Natural killer cell (primary cell): ENCODE measurements around the gene ADAMTSL1. TPM values are rescaled to one million over a fixed set of nuclear protein-coding genes. Genes with fewer than 3 reads are reported as not detected.

Source experiments
- ATAC-seq, 3 donors: fragments of 150-1000 bp in 2 of 3; fragments of 200-7000 bp in 1 of 3; cut with Tn5 transposase; 1 replicate in 1 of 3; 2 replicates in 2 of 3; pipeline ENCODE4 v1.10.0; 2021; ENCODE audit warnings: mild to moderate bottlenecking in 2 of 3, moderate library complexity in 2 of 3
- DNase-seq, 2 donors: peaks; one replicate each; pipeline versions ENCODE4 v3.0.0 to v3.0.0-alpha.2; 2013 to 2021; ENCODE audit warnings: mixed read lengths in 1 of 2
- H3K27ac ChIP-seq: one replicate; pipeline ENCODE4 v1.5.1; 2013; ENCODE audit warnings: mild to moderate bottlenecking, low read length
- H3K27me3 ChIP-seq: one replicate; pipeline ENCODE4 v1.6.1; 2013; ENCODE audit warnings: low read length; ENCODE audit not compliant: control insufficient read depth, insufficient read depth
- H3K36me3 ChIP-seq: one replicate; pipeline ENCODE4 v1.6.1; 2013; ENCODE audit warnings: low read length; ENCODE audit not compliant: control insufficient read depth, insufficient read depth
- H3K4me1 ChIP-seq: one replicate; pipeline ENCODE4 v1.6.1; 2013; ENCODE audit warnings: low read length; ENCODE audit not compliant: control insufficient read depth, insufficient read depth
- H3K4me3 ChIP-seq: one replicate; pipeline ENCODE4 v1.5.1; 2013; ENCODE audit warnings: low read length
- H3K9me3 ChIP-seq: one replicate; pipeline ENCODE4 v1.6.1; 2013; ENCODE audit warnings: low read length; ENCODE audit not compliant: control insufficient read depth, insufficient read depth
- H3K27ac Mint-ChIP-seq, 2 donors: one replicate each; pipeline ENCODE4 v1.8.0; 2022; ENCODE audit warnings: mild to moderate bottlenecking in 2 of 2, mixed read lengths in 2 of 2, moderate library complexity in 1 of 2
- H3K27me3 Mint-ChIP-seq, 2 donors: one replicate each; pipeline ENCODE4 v1.8.0; 2022; ENCODE audit warnings: low read depth in 2 of 2, mixed read lengths in 2 of 2
- H3K36me3 Mint-ChIP-seq: one replicate; pipeline ENCODE4 v1.8.0; 2022; ENCODE audit warnings: mixed read lengths
- H3K4me1 Mint-ChIP-seq, 2 donors: one replicate each; pipeline ENCODE4 v1.8.0; 2022; ENCODE audit warnings: mixed read lengths in 2 of 2
- H3K4me3 Mint-ChIP-seq: one replicate; pipeline ENCODE4 v1.8.0; 2022; ENCODE audit warnings: mild to moderate bottlenecking, moderate library complexity, mixed read lengths
- H3K9me3 Mint-ChIP-seq, 2 donors: one replicate each; pipeline ENCODE4 v1.8.0; 2022; ENCODE audit warnings: mixed read lengths in 2 of 2
- WGBS: methylation state at CpG from one replicate; pipeline ENCODE4 v1.1.7; 2013; ENCODE audit warnings: missing lambda C conversion rate; ENCODE audit not compliant: insufficient coverage; 5-methylcytosine and 5-hydroxymethylcytosine counted together
- intact Hi-C: fragments of 100-400 bp; cut with micrococcal nuclease; formaldehyde crosslinking; loops from one replicate; pipeline ENCODE4 v1.14.2; 2022
- total RNA-seq, 4 donors: library from RNA; stranded (reverse); fragments of 120-200 nt in 1 of 4; gene quantifications; one replicate each; pipeline versions ENCODE4 v1.2.3 to v1.2.4, GENCODE V29; 2013 to 2022
- TF ChIP-seq, protein P1 (sequence below): fragments of 200-600 bp; IDR thresholded peaks from one replicate; pipeline ENCODE4 v1.8.0; 2022; ENCODE audit warnings: antibody characterized with exemption

The ADAMTSL1 gene
- total RNA-seq, 3 donors from 2014 or later (not counting 1 experiment from before 2014, with no cell fraction given) = not detected

DNA sequence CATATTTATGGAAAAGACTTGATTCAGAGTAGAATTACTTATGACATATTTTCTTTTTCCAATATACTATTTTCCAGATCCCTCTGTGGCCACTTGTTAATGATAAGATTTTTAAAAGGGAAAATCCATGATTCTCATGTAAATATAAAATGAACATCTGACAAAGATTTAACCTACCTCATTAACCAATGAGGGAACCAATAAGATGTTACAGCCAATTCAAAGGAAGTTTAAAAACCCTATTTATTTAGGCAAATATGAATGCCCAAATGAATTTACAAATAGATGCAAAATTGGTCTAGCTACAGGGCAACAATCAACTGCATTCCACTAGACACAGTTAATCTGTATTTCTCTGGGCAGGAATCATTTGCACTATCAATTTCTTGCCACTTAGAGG lies 226.8 kb downstream of the ADAMTSL1 start:
- ATAC-seq = no peak
- Mint-ChIP-seq H3K27me3 (peaks cover 0 to 3% of the 10 kb centered on the region in 2 donors), H3K4me3 (no peak overlapping the region), H3K27ac (no peak overlapping the region), H3K4me1 (no peaks in the 10 kb centered on the region), H3K9me3 (peaks cover 6% of the 10 kb centered on the region in 2 donors), H3K36me3 (no peaks in the 10 kb centered on the region)
- no peaks in the 10 kb centered on the region for H3K27me3 ChIP-seq
- H3K4me3 ChIP-seq = no peak overlapping the region
- H3K9me3 ChIP-seq = no peaks in the 10 kb centered on the region
- no peak for DNase-seq
- H3K36me3 ChIP-seq = no peaks in the 10 kb centered on the region
- H3K27ac ChIP-seq = no peak overlapping the region
- intact Hi-C loops = no loop called here
- TF ChIP-seq, protein P1, sequence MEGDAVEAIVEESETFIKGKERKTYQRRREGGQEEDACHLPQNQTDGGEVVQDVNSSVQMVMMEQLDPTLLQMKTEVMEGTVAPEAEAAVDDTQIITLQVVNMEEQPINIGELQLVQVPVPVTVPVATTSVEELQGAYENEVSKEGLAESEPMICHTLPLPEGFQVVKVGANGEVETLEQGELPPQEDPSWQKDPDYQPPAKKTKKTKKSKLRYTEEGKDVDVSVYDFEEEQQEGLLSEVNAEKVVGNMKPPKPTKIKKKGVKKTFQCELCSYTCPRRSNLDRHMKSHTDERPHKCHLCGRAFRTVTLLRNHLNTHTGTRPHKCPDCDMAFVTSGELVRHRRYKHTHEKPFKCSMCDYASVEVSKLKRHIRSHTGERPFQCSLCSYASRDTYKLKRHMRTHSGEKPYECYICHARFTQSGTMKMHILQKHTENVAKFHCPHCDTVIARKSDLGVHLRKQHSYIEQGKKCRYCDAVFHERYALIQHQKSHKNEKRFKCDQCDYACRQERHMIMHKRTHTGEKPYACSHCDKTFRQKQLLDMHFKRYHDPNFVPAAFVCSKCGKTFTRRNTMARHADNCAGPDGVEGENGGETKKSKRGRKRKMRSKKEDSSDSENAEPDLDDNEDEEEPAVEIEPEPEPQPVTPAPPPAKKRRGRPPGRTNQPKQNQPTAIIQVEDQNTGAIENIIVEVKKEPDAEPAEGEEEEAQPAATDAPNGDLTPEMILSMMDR = no peak
- H3K4me1 ChIP-seq = no peaks in the 10 kb centered on the region

DNA sequence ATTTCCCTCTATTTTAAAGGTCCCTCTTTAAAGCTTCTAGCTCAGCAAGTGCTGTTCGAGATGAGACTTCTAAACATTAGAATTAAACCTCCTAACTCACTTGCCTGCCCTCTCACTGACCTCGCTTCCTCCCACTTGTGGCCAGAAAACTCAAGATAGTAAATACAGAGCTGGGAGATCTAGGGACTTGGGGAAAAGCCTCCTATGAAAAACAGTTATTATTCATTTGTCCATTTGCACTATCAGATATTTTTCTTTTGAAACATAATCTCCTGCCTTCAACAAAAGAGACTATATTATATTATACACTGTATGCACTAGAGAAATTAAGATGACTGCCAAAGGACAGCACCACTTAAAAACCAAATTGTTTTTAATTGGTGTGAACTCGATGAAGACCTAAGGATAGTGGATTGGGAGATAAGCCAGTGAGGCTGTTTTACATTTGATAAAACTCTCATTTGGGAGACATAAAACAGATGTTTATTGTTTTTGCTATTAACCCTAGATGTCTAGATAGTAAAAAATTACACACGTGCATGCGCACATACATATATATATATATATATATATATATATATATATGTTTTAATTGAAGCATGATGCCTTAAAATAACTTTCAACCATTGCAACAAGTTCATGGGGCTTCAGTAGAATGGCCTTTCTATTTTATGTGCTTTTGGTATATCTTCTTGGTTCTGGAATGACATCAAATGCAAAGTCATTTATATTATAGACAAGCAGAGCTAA lies 229.4 kb downstream of the ADAMTSL1 start:
- H3K36me3 Mint-ChIP-seq = no peaks in the 10 kb centered on the region
- no peaks in the 10 kb centered on the region for H3K9me3 Mint-ChIP-seq
- no peaks in the 10 kb centered on the region for H3K36me3 ChIP-seq
- H3K27ac ChIP-seq = no peak overlapping the region
- TF ChIP-seq, protein P1 = no peak
- no peaks in the 10 kb centered on the region for H3K27me3 Mint-ChIP-seq
- H3K4me3 Mint-ChIP-seq = no peak overlapping the region
- no peaks in the 10 kb centered on the region for H3K4me1 ChIP-seq
- H3K9me3 ChIP-seq = no peaks in the 10 kb centered on the region
- no peak for DNase-seq
- no peak overlapping the region for H3K27ac Mint-ChIP-seq
- WGBS = 83% methylated on average over 3 of the region's 5 CpGs
- no peaks in the 10 kb centered on the region for H3K4me1 Mint-ChIP-seq
- H3K4me3 ChIP-seq = no peak overlapping the region
- no peak for ATAC-seq
- intact Hi-C loops = no loop called here
- H3K27me3 ChIP-seq = no peaks in the 10 kb centered on the region

- H3K27me3 Mint-ChIP-seq = no peaks in the 10 kb centered on the region
- Histone ChIP-seq H3K4me3 (no peak overlapping the region), H3K36me3 (no peaks in the 10 kb centered on the region), H3K27me3 (no peaks in the 10 kb centered on the region), H3K9me3 (no peaks in the 10 kb centered on the region), H3K27ac (no peak overlapping the region), H3K4me1 (no peaks in the 10 kb centered on the region)
- TF ChIP-seq, protein P1 = no peak
- H3K4me1 Mint-ChIP-seq = no peaks in the 10 kb centered on the region
- H3K4me3 Mint-ChIP-seq = no peak overlapping the region
- intact Hi-C loops = no loop called here
- no peak for DNase-seq
- H3K36me3 Mint-ChIP-seq = no peaks in the 10 kb centered on the region
- ATAC-seq = no peak
- H3K27ac Mint-ChIP-seq = no peak overlapping the region
- H3K9me3 Mint-ChIP-seq = no peaks in the 10 kb centered on the region
- WGBS = 96% methylated on average over 2 of the region's 4 CpGs
These were observed 230.0 kb downstream of the ADAMTSL1 start for GRCh38 chr9:18703901-18704379.
